GM13976 (cell line): Measurements from ENCODE around the gene ARL13B.
"Not testable (repeated sequence)": the region's sequence is repeated elsewhere in the genome, so short reads cannot be mapped to it uniquely, and the experiment has no call there.

ENCODE experiments used
- DNase-seq: peaks from one replicate; pipeline ENCODE4 v3.0.0; 2012; ENCODE audit warnings: low spot score
- CTCF ChIP-seq: IDR thresholded peaks from 2 replicates; pipeline ENCODE4 v1.5.1; 2012; ENCODE audit warnings: borderline replicate concordance, mild to moderate bottlenecking; ENCODE audit not compliant: insufficient read depth; ENCODE audit errors: extremely low read depth, missing control alignments, control extremely low read depth
- in situ Hi-C: fragments of 300-500 bp; cut with MboI; formaldehyde crosslinking; loops from one replicate; pipeline ENCODE4 v1.12.0; 2022; ENCODE audit warnings: low sequenced_read_pairs, mixed read lengths, inconsistent platforms; ENCODE audit not compliant: unreplicated experiment

The ARL13B gene

GRCh38 chr3:94028093-94028837 is 48.3 kb downstream of the ARL13B start, which contains the start of gene STX19:
STX19 (minus strand) TSS chr3:94028597; CDS start chr3:94015269, 13,328 bp downstream.
- in situ Hi-C loops = no loop called here
- TF ChIP-seq CTCF = no peak
- no peak for DNase-seq

GRCh38 chr3:94036909-94037507 is 57.1 kb downstream of the ARL13B start:
- in situ Hi-C loops = no loop called here
- TF ChIP-seq CTCF = no peak
- DNase-seq = peak; percentile 26

- TF ChIP-seq CTCF = no peak
- no peak for DNase-seq
- in situ Hi-C loops = no loop called here
These were observed 63.3 kb downstream of the ARL13B start for GRCh38 chr3:94043285-94043684.

GRCh38 chr3:94044100-94044936 is 64.4 kb downstream of the ARL13B start:
- in situ Hi-C loops, DNase-seq: not testable (repeated sequence)

GRCh38 chr3:94046533-94046932 is 66.6 kb downstream of the ARL13B start:
- in situ Hi-C loops = no loop called here
- TF ChIP-seq CTCF = no peak
- DNase-seq = no peak

GRCh38 chr3:94049267-94049666 is 69.3 kb downstream of the ARL13B start:
- in situ Hi-C loops = no loop called here
- no peak for TF ChIP-seq CTCF
- no peak for DNase-seq
